Measurements from ENCODE around the gene CHRNA5.

DNA sequence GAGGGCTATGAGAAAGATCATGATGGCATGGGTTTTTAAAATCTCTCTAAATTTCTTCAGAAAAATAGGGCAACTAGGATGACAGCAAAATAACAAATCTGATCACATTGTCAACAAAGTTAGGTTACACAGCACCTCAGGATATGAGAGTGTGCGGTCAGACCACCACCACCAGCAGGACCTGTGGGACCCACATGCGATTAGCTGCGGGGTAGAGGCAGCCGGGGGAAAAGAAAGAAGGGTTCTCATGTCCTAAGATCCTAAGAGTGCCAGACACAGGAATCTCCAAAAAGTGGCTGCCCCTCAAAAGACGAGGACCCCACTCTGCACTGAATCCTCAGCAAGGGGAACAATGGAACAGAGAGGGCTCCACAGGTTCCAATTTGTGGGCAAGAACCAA lies 39.9 kb downstream of the CHRNA5 start:
- TF ChIP-seq, protein P1, sequence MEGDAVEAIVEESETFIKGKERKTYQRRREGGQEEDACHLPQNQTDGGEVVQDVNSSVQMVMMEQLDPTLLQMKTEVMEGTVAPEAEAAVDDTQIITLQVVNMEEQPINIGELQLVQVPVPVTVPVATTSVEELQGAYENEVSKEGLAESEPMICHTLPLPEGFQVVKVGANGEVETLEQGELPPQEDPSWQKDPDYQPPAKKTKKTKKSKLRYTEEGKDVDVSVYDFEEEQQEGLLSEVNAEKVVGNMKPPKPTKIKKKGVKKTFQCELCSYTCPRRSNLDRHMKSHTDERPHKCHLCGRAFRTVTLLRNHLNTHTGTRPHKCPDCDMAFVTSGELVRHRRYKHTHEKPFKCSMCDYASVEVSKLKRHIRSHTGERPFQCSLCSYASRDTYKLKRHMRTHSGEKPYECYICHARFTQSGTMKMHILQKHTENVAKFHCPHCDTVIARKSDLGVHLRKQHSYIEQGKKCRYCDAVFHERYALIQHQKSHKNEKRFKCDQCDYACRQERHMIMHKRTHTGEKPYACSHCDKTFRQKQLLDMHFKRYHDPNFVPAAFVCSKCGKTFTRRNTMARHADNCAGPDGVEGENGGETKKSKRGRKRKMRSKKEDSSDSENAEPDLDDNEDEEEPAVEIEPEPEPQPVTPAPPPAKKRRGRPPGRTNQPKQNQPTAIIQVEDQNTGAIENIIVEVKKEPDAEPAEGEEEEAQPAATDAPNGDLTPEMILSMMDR (IDR thresholded peaks at IDR 0.05) = no peak
- no peak for TF ChIP-seq POLR2A (IDR thresholded peaks at IDR 0.05)
